Sigmoid colon (tissue), 7 donors: Measurements from ENCODE around the gene CDC42EP2. TPM values are rescaled to one million over a fixed set of nuclear protein-coding genes. Genes with fewer than 3 reads are reported as not detected.
A peak's percentile ranks its signal among the peaks of the same experiment; 100 is the strongest.

Experiments
- DNase-seq: peaks from one replicate; pipeline ENCODE4 v3.0.0-alpha.2; 2019
- H3K27ac ChIP-seq, 4 donors: fragments of 200-600 bp; sonication (generic); one replicate each; pipeline ENCODE4 v1.5.1; 2016 to 2019; ENCODE audit warnings: mild to moderate bottlenecking in 1 of 4
- H3K27me3 ChIP-seq, 3 donors: fragments of 200-600 bp; sonication (generic); one replicate each; pipeline ENCODE4 v1.5.1; 2019; ENCODE audit warnings: mild to moderate bottlenecking in 1 of 3
- H3K36me3 ChIP-seq, 4 donors: fragments of 200-600 bp; sonication (generic); one replicate each; pipeline ENCODE4 v1.5.1; 2016 to 2019
- H3K4me1 ChIP-seq, 4 donors: fragments of 200-600 bp; sonication (generic); one replicate each; pipeline ENCODE4 v1.5.1; 2017 to 2019
- H3K4me3 ChIP-seq, 4 donors: fragments of 200-600 bp; sonication (generic); one replicate each; pipeline ENCODE4 v1.5.1; 2017 to 2019; ENCODE audit warnings: mild to moderate bottlenecking in 2 of 4, moderate library complexity in 1 of 4
- H3K9me3 ChIP-seq, 4 donors: fragments of 200-600 bp in 3 of 4; sonication (generic) in 3 of 4; one replicate each; pipeline versions ENCODE4 v1.5.1 to v1.6.1; 2013 to 2019
- EP300 ChIP-seq, 4 donors: sonication (generic); formaldehyde crosslinking; IDR thresholded peaks; one replicate each; pipeline ENCODE4 v1.6.1; 2017; ENCODE audit warnings: antibody characterized with exemption in 4 of 4
- POLR2A ChIP-seq, 2 donors: fragments of 450-650 bp; IDR thresholded peaks; one replicate each; pipeline ENCODE4 v1.6.1; 2016; ENCODE audit warnings: antibody characterized with exemption in 2 of 2, mild to moderate bottlenecking in 2 of 2, moderate library complexity in 2 of 2
- POLR2AphosphoS5 ChIP-seq, 4 donors: sonication (generic); formaldehyde crosslinking; IDR thresholded peaks; one replicate each; pipeline ENCODE4 v1.6.1; 2017; ENCODE audit warnings: antibody characterized with exemption in 4 of 4
- WGBS, 2 donors: extraction: QIAGEN DNeasy Blood & Tissue Kit; methylation state at CpG; one replicate each; pipeline ENCODE4 v1.1.7; 2013; 5-methylcytosine and 5-hydroxymethylcytosine counted together
- intact Hi-C: fragments of 100-400 bp; cut with DNase I; formaldehyde crosslinking; loops from one replicate; pipeline ENCODE4 v1.15.1; 2023
- polyA plus RNA-seq, 3 donors: library from polyadenylated mRNA; stranded (reverse); fragments of 200-250 nt; gene quantifications; one replicate each; pipeline ENCODE4 v1.2.3, GENCODE V29; 2013
- total RNA-seq, 4 donors: library from RNA; depleted of rRNA; stranded (reverse); fragments of >200 nt; gene quantifications; one replicate each; pipeline ENCODE4 v1.1.0, GENCODE V29; 2016
- TF ChIP-seq, protein P1 (sequence below), 4 experiments: fragments of 450-650 bp in 3 of 4; fragments of 200-600 bp in 1 of 4; IDR thresholded peaks; one replicate each; pipeline ENCODE4 v1.5.1; 2016 to 2019; ENCODE audit warnings: antibody characterized with exemption in 4 of 4, mild to moderate bottlenecking in 3 of 4, moderate library complexity in 2 of 4
- donor health status: healthy with polysubstance abuse.
- donor health status: Bipolar disorder and iron deficiency.
- donor health status: healthy.

Gene CDC42EP2
- total and polyA plus RNA-seq, 7 donors = 8.8 to 29.1 (median 14.4) TPM

DNA sequence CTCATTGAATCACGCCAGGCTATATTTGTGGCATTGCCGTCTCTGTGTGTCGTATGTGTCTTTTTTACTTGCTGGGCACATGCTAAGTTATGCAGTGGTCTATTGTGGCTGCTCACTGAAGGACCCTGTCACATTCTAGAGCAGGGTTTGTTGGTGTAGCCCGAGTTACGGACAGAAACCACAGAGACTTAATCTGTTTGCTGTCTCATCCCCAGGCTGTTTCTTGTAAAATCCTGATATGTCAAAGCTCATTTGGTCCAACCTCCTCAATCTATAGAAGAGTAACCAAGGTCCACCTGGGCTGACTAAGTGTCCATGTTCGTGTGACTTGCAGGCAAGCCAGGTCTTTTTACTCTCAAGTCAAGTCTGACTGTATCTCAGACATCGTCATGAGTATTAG, 24.0 kb downstream of the CDC42EP2 start:
- no peaks in the 10 kb centered on the region for H3K27me3 ChIP-seq
- DNase-seq = no peak
- intact Hi-C loops = no loop called here
- no peak overlapping the region for H3K27ac ChIP-seq
- peaks cover 34 to 51% (median 36%) of the 10 kb centered on the region in 4 donors for H3K36me3 ChIP-seq
- TF ChIP-seq POLR2A (IDR thresholded peaks at IDR 0.05) (no peak), EP300 (IDR thresholded peaks at IDR 0.05) (no peak), POLR2AphosphoS5 (IDR thresholded peaks at IDR 0.05) (no peak)
- TF ChIP-seq, protein P1, sequence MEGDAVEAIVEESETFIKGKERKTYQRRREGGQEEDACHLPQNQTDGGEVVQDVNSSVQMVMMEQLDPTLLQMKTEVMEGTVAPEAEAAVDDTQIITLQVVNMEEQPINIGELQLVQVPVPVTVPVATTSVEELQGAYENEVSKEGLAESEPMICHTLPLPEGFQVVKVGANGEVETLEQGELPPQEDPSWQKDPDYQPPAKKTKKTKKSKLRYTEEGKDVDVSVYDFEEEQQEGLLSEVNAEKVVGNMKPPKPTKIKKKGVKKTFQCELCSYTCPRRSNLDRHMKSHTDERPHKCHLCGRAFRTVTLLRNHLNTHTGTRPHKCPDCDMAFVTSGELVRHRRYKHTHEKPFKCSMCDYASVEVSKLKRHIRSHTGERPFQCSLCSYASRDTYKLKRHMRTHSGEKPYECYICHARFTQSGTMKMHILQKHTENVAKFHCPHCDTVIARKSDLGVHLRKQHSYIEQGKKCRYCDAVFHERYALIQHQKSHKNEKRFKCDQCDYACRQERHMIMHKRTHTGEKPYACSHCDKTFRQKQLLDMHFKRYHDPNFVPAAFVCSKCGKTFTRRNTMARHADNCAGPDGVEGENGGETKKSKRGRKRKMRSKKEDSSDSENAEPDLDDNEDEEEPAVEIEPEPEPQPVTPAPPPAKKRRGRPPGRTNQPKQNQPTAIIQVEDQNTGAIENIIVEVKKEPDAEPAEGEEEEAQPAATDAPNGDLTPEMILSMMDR (IDR thresholded peaks at IDR 0.05) = no peak
- H3K4me1 ChIP-seq = peaks cover 0 to 48% (median 27%) of the 10 kb centered on the region in 4 donors
- no peak overlapping the region for H3K4me3 ChIP-seq
- 90 to 91% methylated on average over 7 of the region's 7 CpGs for WGBS, 2 donors
- H3K9me3 ChIP-seq = no peaks in the 10 kb centered on the region

DNA sequence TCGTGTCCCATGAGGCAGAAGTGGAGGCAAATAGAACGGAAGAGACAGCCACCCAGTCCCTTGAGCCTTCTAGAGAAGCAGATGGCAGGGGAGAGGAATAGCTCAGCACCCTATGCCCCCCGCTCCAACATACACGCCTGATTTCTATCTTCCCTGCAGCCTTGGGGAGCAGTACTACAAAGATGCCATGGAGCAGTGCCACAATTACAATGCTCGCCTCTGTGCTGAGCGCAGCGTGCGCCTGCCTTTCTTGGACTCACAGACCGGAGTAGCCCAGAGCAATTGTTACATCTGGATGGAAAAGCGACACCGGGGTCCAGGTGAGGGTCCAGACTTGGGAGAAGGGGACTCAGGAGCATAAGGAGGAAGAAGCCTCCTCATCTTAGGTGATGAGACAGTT, 25.6 kb downstream of the CDC42EP2 start:
- Histone ChIP-seq H3K27me3 (no peaks in the 10 kb centered on the region), H3K4me3 (no peak overlapping the region), H3K27ac (no peak overlapping the region), H3K36me3 (peaks cover 45 to 66% (median 50%) of the 10 kb centered on the region in 4 donors), H3K9me3 (no peaks in the 10 kb centered on the region), H3K4me1 (peaks cover 0 to 39% (median 17%) of the 10 kb centered on the region in 4 donors)
- no peak for DNase-seq
- intact Hi-C loops = no loop called here
- TF ChIP-seq, protein P1 (IDR thresholded peaks at IDR 0.05) = no peak
- TF ChIP-seq POLR2A (IDR thresholded peaks at IDR 0.05) (no peak), EP300 (IDR thresholded peaks at IDR 0.05) (no peak), POLR2AphosphoS5 (IDR thresholded peaks at IDR 0.05) (no peak)
- WGBS, 2 donors = 95% methylated on average over 11 of the region's 11 CpGs

DNA sequence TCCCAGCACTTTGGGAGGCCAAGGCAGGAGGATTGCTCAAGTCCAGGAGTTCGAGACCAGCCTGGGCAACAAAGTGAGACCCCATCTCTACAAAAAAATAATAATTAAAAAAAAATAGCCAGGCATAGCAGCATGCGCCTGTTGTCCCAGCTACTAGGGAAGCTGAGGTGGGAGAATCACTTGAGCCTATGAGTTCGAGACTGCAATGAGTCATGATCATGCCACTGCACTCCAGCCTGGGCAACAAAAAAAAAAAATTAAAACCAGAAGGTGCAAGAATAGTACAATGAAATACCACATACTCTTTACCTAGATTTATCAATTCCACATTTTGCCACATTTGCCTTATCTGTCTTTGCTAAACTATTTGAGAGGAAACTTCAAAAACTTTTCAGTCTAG, 27.2 kb downstream of the CDC42EP2 start:
- H3K4me1 ChIP-seq = peaks cover 0 to 28% (median 8%) of the 10 kb centered on the region in 4 donors

DNA sequence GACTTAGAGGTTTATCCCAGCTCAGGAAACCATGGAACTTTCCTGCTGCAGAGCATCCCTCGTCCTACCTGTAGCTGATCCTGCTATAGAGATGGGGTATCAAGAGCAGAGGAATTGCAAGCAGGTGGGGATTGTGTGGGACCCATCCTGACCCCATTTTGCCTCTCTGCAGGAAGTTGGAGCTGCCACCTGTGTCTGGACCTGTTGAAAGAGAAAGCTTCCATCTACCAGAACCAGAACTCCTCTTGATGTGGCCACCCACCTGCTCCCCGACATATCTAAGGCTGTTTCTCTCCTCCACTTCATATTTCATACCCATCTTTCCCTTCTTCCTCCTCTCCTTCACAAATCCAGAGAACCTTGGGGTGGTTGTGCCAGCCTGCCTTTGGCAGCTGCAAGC, 36.8 kb downstream of the CDC42EP2 start:
- intact Hi-C loops = no loop called here
- H3K27me3 ChIP-seq = peaks cover 0 to 6% (median 6%) of the 10 kb centered on the region in 3 donors
- H3K4me1 ChIP-seq = peaks cover 0 to 27% (median 23%) of the 10 kb centered on the region in 4 donors
- no peak for DNase-seq
- no peak overlapping the region for H3K27ac ChIP-seq
- TF ChIP-seq EP300 (IDR thresholded peaks at IDR 0.05) = no peak
- TF ChIP-seq POLR2A (IDR thresholded peaks at IDR 0.05) = no peak
- no peak for TF ChIP-seq POLR2AphosphoS5 (IDR thresholded peaks at IDR 0.05)
- TF ChIP-seq, protein P1 (IDR thresholded peaks at IDR 0.05) = no peak
- peaks cover 47 to 64% (median 54%) of the 10 kb centered on the region in 4 donors for H3K36me3 ChIP-seq
- H3K9me3 ChIP-seq = no peaks in the 10 kb centered on the region
- H3K4me3 ChIP-seq = no peak overlapping the region
- WGBS, 2 donors = 85 to 93% methylated on average over 2 of the region's 2 CpGs

More for the DNA sequence above, 27.2 kb downstream of the CDC42EP2 start:
- no peaks in the 10 kb centered on the region for H3K27me3 ChIP-seq
- no peak for DNase-seq
- no peak overlapping the region for H3K27ac ChIP-seq
- no peaks in the 10 kb centered on the region for H3K9me3 ChIP-seq
- no peak overlapping the region for H3K4me3 ChIP-seq
- TF ChIP-seq POLR2AphosphoS5 (IDR thresholded peaks at IDR 0.05) = no peak
- TF ChIP-seq, protein P1 (IDR thresholded peaks at IDR 0.05) = no peak
- no peak for TF ChIP-seq EP300 (IDR thresholded peaks at IDR 0.05)
- no peak for TF ChIP-seq POLR2A (IDR thresholded peaks at IDR 0.05)
- peaks cover 52 to 83% (median 66%) of the 10 kb centered on the region in 4 donors for H3K36me3 ChIP-seq
- 93 to 96% methylated on average over 3 of the region's 3 CpGs for WGBS, 2 donors
- intact Hi-C loops = no loop called here

DNA sequence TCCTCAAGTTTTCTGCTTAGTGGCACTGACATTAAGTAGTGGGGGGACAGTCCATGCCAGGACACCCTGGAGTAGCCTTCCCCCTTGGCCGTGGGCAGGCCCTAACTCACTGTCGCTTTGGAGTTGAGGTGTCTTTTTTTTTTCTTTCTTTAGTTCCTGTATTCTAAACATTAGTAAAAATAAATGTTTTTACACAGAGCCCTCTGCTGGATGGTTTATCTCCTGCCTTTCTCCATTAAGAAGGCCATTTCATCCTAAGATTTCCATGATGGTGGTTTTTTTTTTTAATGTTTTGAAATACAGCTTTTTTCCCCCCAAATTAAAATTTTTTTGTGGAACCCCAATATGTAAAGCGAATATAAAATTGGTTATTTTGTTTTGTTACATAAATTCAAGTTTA, 38.1 kb downstream of the CDC42EP2 start:
- no peak overlapping the region for H3K27ac ChIP-seq
- no peaks in the 10 kb centered on the region for H3K9me3 ChIP-seq
- peaks cover 39 to 52% (median 42%) of the 10 kb centered on the region in 4 donors for H3K36me3 ChIP-seq
- H3K4me1 ChIP-seq = peaks cover 0 to 27% (median 23%) of the 10 kb centered on the region in 4 donors
- TF ChIP-seq EP300 (IDR thresholded peaks at IDR 0.05) = no peak
- TF ChIP-seq, protein P1 (IDR thresholded peaks at IDR 0.05) = peak in 1 of 4 experiments; percentile 13
- DNase-seq = no peak
- H3K4me3 ChIP-seq = no peak overlapping the region
- H3K27me3 ChIP-seq = peaks cover 0 to 17% (median 11%) of the 10 kb centered on the region in 3 donors
- intact Hi-C loops = no loop called here
- 67 to 86% methylated on average over 3 of the region's 3 CpGs for WGBS, 2 donors
